ENCODE data around the gene RDH8. TPM values are rescaled to one million over a fixed set of nuclear protein-coding genes. Genes with fewer than 3 reads are reported as not detected.

The RDH8 gene, protein sequence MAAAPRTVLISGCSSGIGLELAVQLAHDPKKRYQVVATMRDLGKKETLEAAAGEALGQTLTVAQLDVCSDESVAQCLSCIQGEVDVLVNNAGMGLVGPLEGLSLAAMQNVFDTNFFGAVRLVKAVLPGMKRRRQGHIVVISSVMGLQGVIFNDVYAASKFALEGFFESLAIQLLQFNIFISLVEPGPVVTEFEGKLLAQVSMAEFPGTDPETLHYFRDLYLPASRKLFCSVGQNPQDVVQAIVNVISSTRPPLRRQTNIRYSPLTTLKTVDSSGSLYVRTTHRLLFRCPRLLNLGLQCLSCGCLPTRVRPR
- not detected in 2 replicates for total RNA-seq (2013; cell fraction: nucleolus; rRNA removed)
- total RNA-seq (2014; rRNA removed) = not detected in 2 replicates
- not detected in 2 replicates for total RNA-seq (2014; rRNA removed; fragmentation: Illumina TruSeq; extraction: Trizol)
- not detected in 2 replicates for total RNA-seq (2021)
- polyA plus RNA-seq (2011; ENCODE audit: low read depth) = not detected
- 0.46 and 0.58 TPM in 2 replicates for polyA plus RNA-seq (2011; rRNA removed)
- 0.87 and 0.95 TPM in 2 replicates for polyA plus RNA-seq (2011; cell fraction: cytosol; rRNA removed)
- 0.66 and 0.76 TPM in 2 replicates for polyA plus RNA-seq (2011; cell fraction: nucleus; rRNA removed)
- polyA plus RNA-seq (2012) = not detected in 2 replicates
- polyA plus RNA-seq (2014; fragmentation: Illumina TruSeq; extraction: Trizol) = not detected in 2 replicates
- polyA plus RNA-seq (2014; fragmentation: Nextera tagmentation; extraction: Ambion mirVana) = under 1 TPM in 1 of 2 experiments, not detected in 1; 0.04 TPM
- polyA plus RNA-seq (2014; rRNA removed) = 0.05 TPM in 1 of 2 replicates, not detected in the other
- not detected for polyA plus RNA-seq (2016; fragmentation: Nextera tagmentation; extraction: Ambion mirVana)
- polyA minus RNA-seq (2011; rRNA and poly(A)+ RNA removed) = 0.15 and 0.52 TPM in 2 replicates
- polyA minus RNA-seq (2011; cell fraction: cytosol; rRNA and poly(A)+ RNA removed) = not detected in 2 replicates
- polyA minus RNA-seq (2011; cell fraction: nucleus; rRNA and poly(A)+ RNA removed) = not detected in 2 replicates
- Bru-seq, nascent RNA = not detected
- not detected for BruChase-seq, experiment 1, labeled RNA remaining after a 6-hour chase
- not detected for BruChase-seq, experiment 2, labeled RNA remaining after a 2-hour chase
- long read RNA-seq, experiment 1 = 0 reads
- long read RNA-seq, experiment 2 = 0 reads

DNA sequence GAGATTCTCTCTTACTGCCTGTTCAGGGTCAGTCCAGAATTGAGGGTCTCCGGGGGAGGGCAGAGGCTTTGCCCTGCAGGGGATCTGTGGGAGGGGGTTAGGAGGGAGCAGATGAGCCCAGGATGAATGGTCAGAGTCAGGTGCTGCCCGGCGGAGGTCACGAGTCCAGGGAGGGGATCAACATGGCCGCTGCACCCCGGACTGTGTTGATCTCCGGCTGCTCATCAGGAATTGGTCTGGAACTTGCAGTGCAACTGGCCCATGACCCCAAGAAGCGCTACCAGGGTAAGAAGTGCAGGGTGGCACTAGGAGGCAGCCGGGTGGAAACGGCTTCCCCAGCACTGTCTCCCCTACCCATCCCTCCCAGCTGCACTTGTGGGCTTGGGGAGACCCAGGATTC, at the start of gene RDH8:
Gene RDH8, plus strand, starts transcription at position 168 of the 400 bp plus-strand sequence. Its CDS starts 15 bp downstream, at position 183.
- no peak within 1 kb of the TSS for H2AFZ ChIP-seq (ENCODE audit: control insufficient read depth, low read depth, low read length)
- no peak within 1 kb of the TSS for H3K9ac ChIP-seq (ENCODE audit: control insufficient read depth, insufficient read depth, low read length)
- FAIRE-seq (no peak), DNase-seq (ENCODE audit: low read depth, low spot score) (no peak), ATAC-seq (no peak)
- no peaks in the 10 kb centered on the region for H3K79me2 ChIP-seq (ENCODE audit: control insufficient read depth, insufficient read depth, low read length)
- no peak within 1 kb of the TSS for H3K4me2 ChIP-seq (ENCODE audit: control insufficient read depth, insufficient read depth)
- no peaks in the 10 kb centered on the region for H3K4me1 ChIP-seq (ENCODE audit: control insufficient read depth, insufficient read depth, low read length)
- in situ Hi-C loops (cut with MboI) (no loop called here), intact Hi-C loops (cut with micrococcal nuclease; ENCODE audit: unreplicated experiment) (no loop called here)
- no peaks in the 10 kb centered on the region for H4K20me1 ChIP-seq (ENCODE audit: control insufficient read depth, insufficient read depth)
- ChIA-PET RAD21 (ENCODE audit: unreplicated experiment) (no interaction called here), CTCF (interaction anchor here (0.7 kb wide), 1 partner anchor 16 kb away, joined by 3 read pairs; no protein-coding TSS in a partner anchor), POLR2A (no interaction called here), SMC1A (ENCODE audit: uncharacterized antibody, unreplicated experiment) (no interaction called here)
- TF ChIP-seq TARDBP (IDR thresholded peaks at IDR 0.05; ENCODE audit: borderline replicate concordance) (no peak), HDGF (IDR thresholded peaks at IDR 0.05) (no peak), EGR1 (IDR thresholded peaks at IDR 0.05; ENCODE audit: borderline replicate concordance in 1 of 2, low read depth in 2 of 2, low read length in 2 of 2) (no peak)
- TF ChIP-seq, protein P1, sequence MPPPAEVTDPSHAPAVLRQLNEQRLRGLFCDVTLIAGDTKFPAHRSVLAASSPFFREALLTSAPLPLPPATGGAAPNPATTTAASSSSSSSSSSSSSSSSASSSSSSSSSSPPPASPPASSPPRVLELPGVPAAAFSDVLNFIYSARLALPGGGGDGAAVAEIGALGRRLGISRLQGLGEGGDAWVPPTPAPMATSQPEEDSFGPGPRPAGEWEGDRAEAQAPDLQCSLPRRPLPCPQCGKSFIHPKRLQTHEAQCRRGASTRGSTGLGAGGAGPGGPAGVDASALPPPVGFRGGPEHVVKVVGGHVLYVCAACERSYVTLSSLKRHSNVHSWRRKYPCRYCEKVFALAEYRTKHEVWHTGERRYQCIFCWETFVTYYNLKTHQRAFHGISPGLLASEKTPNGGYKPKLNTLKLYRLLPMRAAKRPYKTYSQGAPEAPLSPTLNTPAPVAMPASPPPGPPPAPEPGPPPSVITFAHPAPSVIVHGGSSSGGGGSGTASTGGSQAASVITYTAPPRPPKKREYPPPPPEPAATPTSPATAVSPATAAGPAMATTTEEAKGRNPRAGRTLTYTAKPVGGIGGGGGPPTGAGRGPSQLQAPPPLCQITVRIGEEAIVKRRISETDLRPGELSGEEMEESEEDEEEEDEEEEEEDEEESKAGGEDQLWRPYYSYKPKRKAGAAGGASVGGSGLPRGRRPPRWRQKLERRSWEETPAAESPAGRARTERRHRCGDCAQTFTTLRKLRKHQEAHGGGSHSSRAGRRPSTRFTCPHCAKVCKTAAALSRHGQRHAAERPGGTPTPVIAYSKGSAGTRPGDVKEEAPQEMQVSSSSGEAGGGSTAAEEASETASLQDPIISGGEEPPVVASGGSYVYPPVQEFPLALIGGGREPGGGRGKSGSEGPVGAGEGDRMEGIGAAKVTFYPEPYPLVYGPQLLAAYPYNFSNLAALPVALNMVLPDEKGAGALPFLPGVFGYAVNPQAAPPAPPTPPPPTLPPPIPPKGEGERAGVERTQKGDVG (CRISPR knock-in tag; IDR thresholded peaks at IDR 0.05) = no peak
- TF ChIP-seq, protein P2, sequence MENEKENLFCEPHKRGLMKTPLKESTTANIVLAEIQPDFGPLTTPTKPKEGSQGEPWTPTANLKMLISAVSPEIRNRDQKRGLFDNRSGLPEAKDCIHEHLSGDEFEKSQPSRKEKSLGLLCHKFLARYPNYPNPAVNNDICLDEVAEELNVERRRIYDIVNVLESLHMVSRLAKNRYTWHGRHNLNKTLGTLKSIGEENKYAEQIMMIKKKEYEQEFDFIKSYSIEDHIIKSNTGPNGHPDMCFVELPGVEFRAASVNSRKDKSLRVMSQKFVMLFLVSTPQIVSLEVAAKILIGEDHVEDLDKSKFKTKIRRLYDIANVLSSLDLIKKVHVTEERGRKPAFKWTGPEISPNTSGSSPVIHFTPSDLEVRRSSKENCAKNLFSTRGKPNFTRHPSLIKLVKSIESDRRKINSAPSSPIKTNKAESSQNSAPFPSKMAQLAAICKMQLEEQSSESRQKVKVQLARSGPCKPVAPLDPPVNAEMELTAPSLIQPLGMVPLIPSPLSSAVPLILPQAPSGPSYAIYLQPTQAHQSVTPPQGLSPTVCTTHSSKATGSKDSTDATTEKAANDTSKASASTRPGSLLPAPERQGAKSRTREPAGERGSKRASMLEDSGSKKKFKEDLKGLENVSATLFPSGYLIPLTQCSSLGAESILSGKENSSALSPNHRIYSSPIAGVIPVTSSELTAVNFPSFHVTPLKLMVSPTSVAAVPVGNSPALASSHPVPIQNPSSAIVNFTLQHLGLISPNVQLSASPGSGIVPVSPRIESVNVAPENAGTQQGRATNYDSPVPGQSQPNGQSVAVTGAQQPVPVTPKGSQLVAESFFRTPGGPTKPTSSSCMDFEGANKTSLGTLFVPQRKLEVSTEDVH (IDR thresholded peaks at IDR 0.05; ENCODE audit: low read depth, partially characterized antibody) = no peak
- TF ChIP-seq, protein P3, sequence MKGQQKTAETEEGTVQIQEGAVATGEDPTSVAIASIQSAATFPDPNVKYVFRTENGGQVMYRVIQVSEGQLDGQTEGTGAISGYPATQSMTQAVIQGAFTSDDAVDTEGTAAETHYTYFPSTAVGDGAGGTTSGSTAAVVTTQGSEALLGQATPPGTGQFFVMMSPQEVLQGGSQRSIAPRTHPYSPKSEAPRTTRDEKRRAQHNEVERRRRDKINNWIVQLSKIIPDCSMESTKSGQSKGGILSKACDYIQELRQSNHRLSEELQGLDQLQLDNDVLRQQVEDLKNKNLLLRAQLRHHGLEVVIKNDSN (IDR thresholded peaks at IDR 0.05; ENCODE audit: borderline replicate concordance, extremely low read length, insufficient read depth, low read depth, low read length) = no peak
- TF ChIP-seq, protein P4, sequence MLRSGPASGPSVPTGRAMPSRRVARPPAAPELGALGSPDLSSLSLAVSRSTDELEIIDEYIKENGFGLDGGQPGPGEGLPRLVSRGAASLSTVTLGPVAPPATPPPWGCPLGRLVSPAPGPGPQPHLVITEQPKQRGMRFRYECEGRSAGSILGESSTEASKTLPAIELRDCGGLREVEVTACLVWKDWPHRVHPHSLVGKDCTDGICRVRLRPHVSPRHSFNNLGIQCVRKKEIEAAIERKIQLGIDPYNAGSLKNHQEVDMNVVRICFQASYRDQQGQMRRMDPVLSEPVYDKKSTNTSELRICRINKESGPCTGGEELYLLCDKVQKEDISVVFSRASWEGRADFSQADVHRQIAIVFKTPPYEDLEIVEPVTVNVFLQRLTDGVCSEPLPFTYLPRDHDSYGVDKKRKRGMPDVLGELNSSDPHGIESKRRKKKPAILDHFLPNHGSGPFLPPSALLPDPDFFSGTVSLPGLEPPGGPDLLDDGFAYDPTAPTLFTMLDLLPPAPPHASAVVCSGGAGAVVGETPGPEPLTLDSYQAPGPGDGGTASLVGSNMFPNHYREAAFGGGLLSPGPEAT (IDR thresholded peaks at IDR 0.05; ENCODE audit: low read depth) = no peak
- no peaks in the 10 kb centered on the region for H3K36me3 ChIP-seq (ENCODE audit: control insufficient read depth in 2 of 2, insufficient read depth in 2 of 2, low read length in 1 of 2)
- peaks cover 3 to 4% of the 10 kb centered on the region in 2 experiments; a peak in 3 of 4 replicates for H3K27me3 ChIP-seq (replicated peaks in 1 of 2; ENCODE audit: control insufficient read depth in 2 of 2, insufficient read depth in 2 of 2, low read length in 1 of 2)
- 46% methylated on average over 10 of the region's 10 CpGs for WGBS (ENCODE audit: insufficient coverage, insufficient replicate concordance, low lambda C conversion rate, missing lambda C conversion rate)
- H3K9me3 ChIP-seq (replicated peaks; ENCODE audit: control insufficient read depth, insufficient read depth, low read length) = no peaks in the 10 kb centered on the region
- H3K27ac ChIP-seq (ENCODE audit: control insufficient read depth, insufficient read depth) = no peak within 1 kb of the TSS
- no peak within 1 kb of the TSS for H3K4me3 ChIP-seq
- no TSS peak for BruUV-seq (replicated peaks)

Measured in GM12878 (cell line).